M059J (cell line): ENCODE results near the gene GLYATL3. TPM values are rescaled to one million over a fixed set of nuclear protein-coding genes. Genes with fewer than 3 reads are reported as not detected.

Source experiments
- DNase-seq: peaks from one replicate; pipeline ENCODE4 v3.0.0-alpha.2; 2012; ENCODE audit warnings: low read depth
- total RNA-seq: library from RNA; depleted of rRNA; stranded (reverse); fragments of >200 nt; shearing (Covaris generic); gene quantifications from 2 replicates; pipeline ENCODE4 v1.2.3, GENCODE V29; 2014

GLYATL3 gene
- total RNA-seq, 1 experiment from 2014 or later: not detected

DNA sequence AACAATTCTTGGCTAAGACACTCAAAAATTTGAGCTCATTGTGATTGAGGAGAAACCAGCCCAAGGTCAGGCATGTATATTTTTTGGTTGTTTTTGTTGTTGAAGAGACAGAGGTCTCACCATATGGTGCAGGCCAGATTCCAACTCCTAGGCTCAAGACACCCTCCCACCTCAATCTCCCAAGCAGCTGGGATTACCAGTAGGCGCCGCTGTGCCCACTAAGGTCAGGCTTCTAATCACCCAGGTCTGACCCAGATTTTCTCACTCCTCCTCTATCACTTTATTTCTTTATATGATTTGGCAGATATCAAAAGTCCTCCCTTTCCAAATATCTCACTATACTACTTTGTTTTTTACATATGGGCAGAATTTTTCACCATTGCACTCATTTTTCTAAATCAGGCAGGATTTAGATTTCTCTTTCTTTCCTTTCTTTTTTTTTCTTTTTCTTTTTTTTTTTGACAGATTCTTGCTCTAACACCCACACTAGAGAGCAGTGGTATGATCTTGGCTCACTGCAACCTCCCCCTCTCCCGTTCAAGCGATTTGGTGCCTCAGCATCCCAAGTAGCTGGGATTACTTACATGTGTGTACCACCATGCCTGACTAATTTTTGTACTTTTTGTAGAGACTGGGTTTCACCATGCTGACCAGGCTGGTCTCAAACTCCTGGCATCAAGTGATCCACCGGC, 49.0 kb downstream of the GLYATL3 start:
- DNase-seq: no peak

DNA sequence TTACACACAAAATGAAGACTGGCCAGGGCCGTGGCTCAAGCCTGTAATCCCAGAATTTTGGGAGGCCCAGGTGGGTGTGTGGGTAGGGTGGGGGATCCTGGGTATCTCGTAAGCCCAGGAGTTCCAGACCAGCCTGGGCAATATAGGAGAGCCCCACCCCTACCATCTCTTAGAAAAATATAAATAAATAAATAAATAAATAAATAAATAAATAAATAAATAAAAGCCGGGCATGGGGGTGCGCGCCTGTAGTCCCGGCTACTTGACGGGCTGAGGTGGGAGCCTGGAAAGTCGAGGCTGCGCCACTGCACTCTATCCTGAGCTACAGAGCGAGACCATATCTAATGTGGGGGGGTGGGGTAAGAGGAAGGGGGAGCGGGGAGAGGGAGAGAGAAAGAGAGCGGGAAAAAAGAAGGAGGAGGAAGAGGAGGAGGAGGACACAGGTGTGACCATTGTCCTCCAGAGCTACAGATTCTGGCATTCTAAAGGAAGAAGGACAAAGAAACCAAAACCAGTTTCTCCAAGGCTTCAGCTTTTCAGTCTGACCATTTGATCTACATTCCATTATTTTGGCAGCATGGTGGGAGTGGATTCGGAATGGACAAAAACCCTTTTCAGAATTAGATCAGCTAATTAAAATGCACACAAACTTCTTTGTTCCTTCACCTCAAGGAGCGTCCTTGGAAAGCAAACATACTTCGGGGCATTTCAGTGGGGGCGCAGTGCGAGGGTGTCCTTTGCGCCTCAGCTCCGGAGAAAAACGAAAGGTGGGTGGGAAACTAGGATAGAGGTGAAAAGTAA, 50.2 kb downstream of the GLYATL3 start:
- no peak for DNase-seq

- DNase-seq: peak; percentile 88
Observed at GRCh38 chr6:49550492-49551077, 50.9 kb downstream of the GLYATL3 start, which contains the start of gene C6orf141. Gene C6orf141 (plus strand): TSS chr6:49550668. CDS start chr6:49550793, 125 bp downstream.

GRCh38 chr6:49551078-49551865, 51.5 kb downstream of the GLYATL3 start:
- peak; percentile 57 for DNase-seq

DNA sequence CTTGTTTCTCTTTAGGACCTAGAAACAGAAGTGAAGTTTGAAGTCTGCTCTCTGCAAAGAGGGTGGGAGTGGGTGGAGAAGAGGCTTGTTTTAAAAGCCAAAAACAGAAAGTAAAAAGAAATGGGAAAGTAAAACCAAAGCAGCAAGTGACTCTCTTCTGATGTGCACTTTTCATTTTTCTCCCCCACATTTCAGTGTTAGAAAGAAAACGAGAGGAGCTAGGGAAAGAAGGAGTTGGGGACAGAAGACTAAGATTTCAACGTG, 52.1 kb downstream of the GLYATL3 start:
- DNase-seq: peak; percentile 47

- DNase-seq: peak; percentile 80
Observed at GRCh38 chr6:49552596-49552995, 52.9 kb downstream of the GLYATL3 start.

DNA sequence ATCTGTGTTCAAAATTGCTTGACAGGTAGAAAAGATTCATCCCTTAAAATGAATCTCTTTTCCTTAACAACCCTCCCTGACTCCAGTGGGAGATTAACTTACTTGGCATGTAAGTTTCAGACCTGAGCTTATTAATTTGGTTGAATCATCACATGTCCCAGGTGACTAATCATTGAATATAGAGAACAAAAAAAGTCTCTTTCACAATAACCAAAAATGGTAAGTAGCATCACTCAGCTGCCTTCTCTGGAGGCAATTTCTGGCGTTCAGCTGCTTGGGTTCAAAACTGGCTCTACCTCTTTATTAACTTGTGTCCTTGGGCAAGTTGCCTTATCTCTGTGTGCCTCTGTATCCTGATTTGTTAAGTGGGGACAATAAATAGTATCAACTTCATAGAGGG, 53.7 kb downstream of the GLYATL3 start:
- peak; percentile 94 for DNase-seq

DNA sequence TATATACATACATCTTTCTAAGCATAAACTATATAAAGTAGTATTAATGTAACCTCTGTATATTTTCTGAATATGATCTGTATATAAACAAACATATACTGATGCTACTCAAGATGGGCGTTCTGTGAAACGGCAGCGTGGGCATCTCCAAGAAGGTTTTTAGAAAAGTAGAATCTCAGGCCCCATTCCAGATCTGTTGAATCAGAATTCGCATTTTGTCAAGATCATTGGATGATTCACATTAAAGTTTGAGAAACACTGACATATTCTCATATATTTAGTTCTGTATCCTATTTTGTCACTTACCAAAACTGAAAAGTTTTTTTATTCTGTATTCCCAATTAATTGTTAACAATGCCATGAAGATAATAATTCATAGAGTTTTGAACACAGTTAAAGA, 56.2 kb downstream of the GLYATL3 start:
- peak; percentile 36 for DNase-seq

DNA sequence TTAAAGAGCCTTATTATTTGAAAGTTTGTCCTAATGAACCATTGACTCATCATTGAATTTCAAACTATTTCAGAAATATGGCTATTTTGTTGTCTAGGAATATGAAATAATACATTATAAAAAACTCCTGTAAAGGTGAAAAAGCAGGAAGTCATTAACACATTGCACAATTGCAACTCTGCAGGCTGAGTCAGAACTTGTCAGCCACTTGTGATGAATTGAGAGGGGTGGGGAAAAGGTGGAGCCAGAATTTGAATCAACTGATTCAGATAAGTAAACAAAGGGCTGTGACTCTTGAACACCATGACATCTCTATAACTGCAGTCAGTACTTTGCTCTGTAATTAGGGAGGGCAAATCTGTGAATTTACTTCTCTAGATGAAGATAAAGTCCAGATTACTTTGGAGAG, 56.7 kb downstream of the GLYATL3 start:
- DNase-seq: peak; percentile 94

DNA sequence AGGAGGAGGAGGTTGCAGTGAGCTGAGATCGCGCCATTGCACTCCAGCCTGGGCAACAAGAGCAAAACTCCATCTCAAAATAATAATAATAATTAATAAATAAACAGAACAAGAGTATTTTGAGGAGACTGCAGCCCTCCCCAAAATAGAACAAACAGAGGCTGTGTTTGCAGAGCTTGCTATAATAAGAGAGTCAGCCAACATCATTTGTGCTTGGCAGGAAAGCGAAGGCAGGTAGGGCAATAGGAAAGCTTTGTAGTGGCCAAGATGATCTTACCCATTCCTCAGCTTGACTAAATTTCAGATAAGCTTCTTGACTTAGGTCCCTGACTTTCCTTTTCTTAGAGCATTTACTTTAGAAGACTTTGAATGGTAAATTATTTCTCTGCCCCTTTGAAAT, 57.5 kb downstream of the GLYATL3 start:
- DNase-seq: no peak

- DNase-seq: no peak
Observed at GRCh38 chr6:49558238-49558637, 58.5 kb downstream of the GLYATL3 start.

DNA sequence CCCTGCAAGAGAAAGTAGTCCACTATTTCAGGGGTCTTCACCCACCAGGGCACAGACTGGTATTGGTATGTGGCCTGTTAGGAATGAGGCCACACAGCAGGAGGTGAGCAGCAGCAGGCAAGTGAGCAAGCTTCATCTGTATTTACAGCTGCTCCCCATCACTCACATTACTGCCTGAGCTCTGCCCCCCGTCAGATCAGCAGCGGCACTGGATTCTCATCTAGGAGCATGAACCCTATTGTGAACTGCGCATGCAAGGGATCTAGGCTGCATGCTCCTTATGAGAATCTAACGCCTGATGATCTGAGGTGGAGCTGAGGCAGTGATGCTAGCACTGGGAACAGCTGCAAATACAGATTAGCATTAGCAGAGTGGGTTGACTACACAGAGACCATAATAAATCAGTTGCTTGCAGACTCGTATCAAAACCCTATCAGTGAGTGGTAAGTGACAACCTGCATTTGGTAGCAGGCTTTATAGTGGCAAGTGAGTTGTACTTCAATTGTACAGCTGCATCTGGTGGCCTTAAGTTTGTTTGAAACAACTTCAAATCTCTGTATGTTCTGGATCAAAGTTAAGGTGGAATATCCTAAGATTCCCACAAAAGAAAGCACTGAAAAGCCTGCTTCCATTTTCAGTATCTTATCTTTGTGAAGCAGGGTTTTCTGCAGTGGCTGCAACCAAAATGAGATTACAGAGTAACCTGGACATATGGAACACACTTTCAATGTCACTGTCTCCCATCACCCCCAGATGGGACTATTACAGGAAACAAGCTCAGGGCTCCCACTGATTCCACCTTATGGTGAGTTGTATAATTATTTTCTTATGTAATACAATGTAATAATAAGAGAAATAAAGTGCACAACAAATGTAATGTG, 63.5 kb downstream of the GLYATL3 start:
- DNase-seq: no peak

- DNase-seq: no peak
Observed at GRCh38 chr6:49564552-49564951, 64.8 kb downstream of the GLYATL3 start.

GRCh38 chr6:49565261-49565660, 65.5 kb downstream of the GLYATL3 start:
- no peak for DNase-seq

DNA sequence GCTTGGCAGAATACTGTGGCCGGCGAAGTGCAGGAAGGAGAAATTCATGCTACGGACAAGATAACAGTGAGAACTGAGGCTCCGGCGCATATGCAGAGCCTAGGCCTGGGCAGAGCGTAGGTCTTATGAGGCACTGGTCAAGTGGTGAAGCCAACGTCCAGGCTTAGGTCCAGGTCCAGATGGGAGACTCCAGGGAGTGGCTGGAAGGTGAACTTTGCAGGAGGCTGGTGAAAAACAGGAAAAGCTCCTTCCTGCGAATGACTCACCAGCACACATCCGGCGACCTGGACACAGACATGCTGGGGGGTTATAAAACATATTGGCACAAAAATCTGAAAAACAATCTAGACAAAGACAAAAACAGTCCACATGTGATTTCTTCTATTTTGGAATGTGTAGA, 66.1 kb downstream of the GLYATL3 start:
- DNase-seq: peak; percentile 80

DNA sequence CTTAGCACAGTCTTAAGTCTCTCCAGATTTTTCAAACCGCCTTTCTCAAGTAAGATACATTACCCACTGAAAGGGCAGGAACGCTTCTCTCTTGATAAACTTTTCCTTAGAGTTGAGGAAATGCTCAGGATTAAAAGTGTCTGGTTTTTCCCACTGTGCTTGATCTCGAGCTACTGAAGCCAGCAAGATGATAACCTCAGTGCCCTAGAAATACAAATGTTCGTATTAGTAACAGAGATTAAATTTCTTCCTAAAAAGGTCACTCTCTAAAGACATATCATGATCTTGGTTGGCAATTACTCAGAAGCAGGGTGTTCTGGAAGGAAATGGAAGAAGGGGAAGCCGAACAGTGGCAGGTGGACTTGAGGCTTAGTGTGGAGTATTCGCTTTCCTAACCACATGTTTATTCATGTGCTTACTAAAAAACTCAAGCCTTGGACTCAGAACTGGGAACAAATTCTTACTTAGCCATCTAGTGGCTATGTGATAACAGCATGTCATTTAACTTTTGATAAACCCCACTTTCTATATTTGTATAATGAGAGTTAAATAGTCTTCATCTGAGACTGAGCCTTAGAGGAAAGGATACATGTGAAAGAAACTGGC, 70.9 kb downstream of the GLYATL3 start:
- DNase-seq: peak; percentile 68

- no peak for DNase-seq
Observed at GRCh38 chr6:49576618-49577017, 76.9 kb downstream of the GLYATL3 start.
